Brain microvascular endothelial cell (primary cell): ENCODE measurements around the gene SHISA4.
A peak's percentile ranks its signal among the peaks of the same experiment; 100 is the strongest.

Experiments
- DNase-seq: peaks from one replicate; pipeline ENCODE4 v3.0.0-alpha.2; 2020
- H3K27ac ChIP-seq: fragments of 250-450 bp; sonication (Bioruptor Pico); 2 replicates; pipeline ENCODE4 v1.5.1; 2020; ENCODE audit warnings: mild to moderate bottlenecking, moderate library complexity
- H3K27me3 ChIP-seq: fragments of 250-450 bp; sonication (Bioruptor Pico); replicated peaks from 2 replicates; pipeline ENCODE4 v1.5.1; 2020; ENCODE audit warnings: mild to moderate bottlenecking
- H3K36me3 ChIP-seq: fragments of 250-450 bp; sonication (Bioruptor Pico); replicated peaks from 2 replicates; pipeline ENCODE4 v1.5.1; 2020; ENCODE audit warnings: mild to moderate bottlenecking
- H3K4me3 ChIP-seq: 2 replicates; pipeline ENCODE4 v1.5.1; 2011; ENCODE audit warnings: low read depth, mild to moderate bottlenecking, control low read depth, low read length, moderate library complexity
- CTCF ChIP-seq: IDR thresholded peaks from 2 replicates; pipeline ENCODE4 v1.5.1; 2011; ENCODE audit warnings: low read depth, mild to moderate bottlenecking, moderate library complexity, low read length, control low read depth, inconsistent platforms; ENCODE audit errors: missing control alignments
- in situ Hi-C: cut with HindIII; loops from 2 replicates; pipeline ENCODE4 v1.10.0; 2017; ENCODE audit warnings: low sequenced_read_pairs, low pct_ligation_motif_present

Gene SHISA4

GRCh38 chr1:201912832-201913231 lies 24.1 kb downstream of the SHISA4 start:
- no peaks in the 10 kb centered on the region for H3K36me3 ChIP-seq
- H3K4me3 ChIP-seq = no peak overlapping the region
- no peak for TF ChIP-seq CTCF
- H3K27me3 ChIP-seq = no peaks in the 10 kb centered on the region
- no peak overlapping the region for H3K27ac ChIP-seq
- in situ Hi-C loops = no loop called here
- no peak for DNase-seq

DNA sequence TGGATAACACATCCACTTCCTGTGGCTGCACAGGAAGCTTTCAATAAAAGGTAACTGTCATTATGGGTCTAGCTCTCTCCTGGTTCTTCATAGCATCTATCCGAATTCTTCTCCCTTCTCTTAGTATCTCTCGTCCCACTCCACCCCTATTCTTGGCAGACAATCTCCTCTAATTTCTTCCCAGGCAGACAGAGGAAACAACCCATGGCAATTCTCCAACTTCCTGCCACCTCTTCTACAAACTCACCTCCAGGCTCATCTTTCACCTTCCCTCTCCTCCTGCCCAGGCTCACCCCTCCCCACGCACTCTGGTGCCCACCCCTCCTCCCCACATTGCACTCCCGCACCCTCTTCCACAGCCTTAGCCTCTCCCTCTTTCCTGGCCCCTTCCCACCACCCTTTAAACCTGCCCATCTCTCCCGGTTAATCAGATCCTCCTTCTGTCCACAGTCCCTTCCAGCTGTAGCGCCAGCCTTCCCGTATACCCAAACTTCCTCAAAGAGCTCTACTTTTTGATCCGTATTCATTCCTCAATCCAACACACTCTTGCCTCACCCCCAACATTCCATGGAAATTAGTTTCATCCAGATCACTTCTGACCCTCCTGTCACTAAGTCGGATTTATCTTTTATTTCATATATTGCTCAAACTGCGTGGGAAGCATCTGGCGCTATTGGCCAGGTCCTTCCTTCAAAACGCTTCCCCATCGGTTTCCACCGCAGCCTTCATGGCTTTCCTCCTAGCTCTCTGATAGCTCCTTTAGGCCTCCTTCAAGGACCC lies 25.9 kb downstream of the SHISA4 start:
- Histone ChIP-seq H3K4me3 (no peak overlapping the region), H3K27me3 (no peaks in the 10 kb centered on the region), H3K36me3 (no peaks in the 10 kb centered on the region), H3K27ac (no peak overlapping the region)
- in situ Hi-C loops = no loop called here
- no peak for DNase-seq
- no peak for TF ChIP-seq CTCF

- Histone ChIP-seq H3K27ac (peak overlapping the region; percentile 69), H3K36me3 (no peaks in the 10 kb centered on the region), H3K4me3 (no peak overlapping the region), H3K27me3 (no peaks in the 10 kb centered on the region)
- no peak for TF ChIP-seq CTCF
- in situ Hi-C loops = no loop called here
- DNase-seq = peak; percentile 87
These were observed 28.1 kb downstream of the SHISA4 start for GRCh38 chr1:201916649-201917249.

DNA sequence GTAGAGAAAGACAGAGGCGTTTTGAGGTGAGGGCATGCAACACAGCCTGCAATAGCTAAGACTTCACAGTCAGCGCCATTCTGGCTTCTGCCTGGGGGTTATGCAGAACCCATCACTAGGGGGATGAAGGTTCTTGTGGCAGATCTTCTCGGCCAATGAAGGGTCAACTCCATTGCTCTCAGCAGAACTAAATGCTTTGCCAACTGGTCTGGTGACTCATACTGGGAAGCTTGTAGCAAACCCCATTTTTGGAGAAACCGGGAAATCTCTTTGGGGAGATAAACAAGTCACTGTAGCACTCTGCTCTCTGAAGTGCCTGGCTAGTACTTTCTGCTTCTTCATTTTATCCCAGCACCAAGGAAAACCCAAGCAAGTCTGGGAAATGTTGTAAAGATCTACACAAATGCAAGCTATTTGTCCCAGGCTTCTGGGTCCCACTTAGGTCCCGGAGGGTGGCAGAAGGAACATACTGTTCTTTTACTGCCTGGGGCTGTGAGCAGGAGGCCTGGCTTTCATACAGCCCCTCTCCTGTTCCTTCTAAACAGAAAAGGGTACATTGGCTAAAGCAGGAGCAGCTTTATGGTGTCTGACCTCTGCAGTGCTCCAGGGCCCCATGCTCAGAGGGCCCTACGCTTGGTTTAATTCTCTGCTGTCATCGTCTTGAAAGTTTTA lies 28.8 kb downstream of the SHISA4 start:
- Histone ChIP-seq H3K36me3 (no peaks in the 10 kb centered on the region), H3K27me3 (no peaks in the 10 kb centered on the region), H3K27ac (peak overlapping the region; percentile 69), H3K4me3 (no peak overlapping the region)
- in situ Hi-C loops = no loop called here
- TF ChIP-seq CTCF = no peak
- peak; percentile 75 for DNase-seq

DNA sequence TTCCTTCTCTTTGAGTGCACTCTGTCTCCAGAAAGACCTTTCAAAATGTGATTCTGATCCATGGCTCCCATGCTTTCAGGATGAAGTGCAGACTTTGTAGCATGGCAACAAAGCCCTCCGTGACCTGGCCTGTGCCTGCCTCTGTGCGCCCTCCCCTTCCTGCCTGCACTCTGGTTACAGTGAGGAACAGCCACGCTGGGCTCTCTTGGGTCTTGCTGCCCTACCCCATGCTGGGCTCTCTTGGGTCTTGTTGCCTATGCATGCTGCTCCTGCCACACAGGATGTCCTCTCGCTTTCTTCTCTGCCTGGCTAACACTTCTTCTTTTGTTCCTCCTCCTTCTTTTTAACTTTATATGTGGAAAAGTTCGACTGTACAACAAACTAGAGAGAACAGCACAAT lies 29.6 kb downstream of the SHISA4 start:
- Histone ChIP-seq H3K27ac (no peak overlapping the region), H3K27me3 (no peaks in the 10 kb centered on the region), H3K4me3 (no peak overlapping the region), H3K36me3 (no peaks in the 10 kb centered on the region)
- DNase-seq = no peak
- in situ Hi-C loops = no loop called here
- no peak for TF ChIP-seq CTCF
